SH-SY5Y (cell line): ENCODE results near the gene PLCL2.

ENCODE experiments used
- GATA2 ChIP-seq: IDR thresholded peaks from 2 replicates; pipeline ENCODE4 v1.6.1; 2011; ENCODE audit warnings: mild to moderate bottlenecking, low read depth, low read length
- GATA3 ChIP-seq: IDR thresholded peaks from 2 replicates; pipeline ENCODE4 v1.6.1; 2011; ENCODE audit warnings: low read depth, mild to moderate bottlenecking, low read length, moderate library complexity

- no peak for TF ChIP-seq GATA2
- no peak for TF ChIP-seq GATA3
These were observed 226.8 kb downstream of the PLCL2 start for GRCh38 chr3:17111586-17111985.
